Muscle layer of duodenum (tissue), 2 donors: Measurements from ENCODE around the gene MAGI1.

ENCODE experiments used
- H3K27ac ChIP-seq: one replicate; pipeline ENCODE4 v1.7.0; 2013; ENCODE audit warnings: mild to moderate bottlenecking, low read length
- H3K27me3 ChIP-seq: one replicate; pipeline ENCODE4 v1.7.0; 2013; ENCODE audit warnings: low read depth, mild to moderate bottlenecking, control low read depth, low read length
- H3K36me3 ChIP-seq, 2 donors: one replicate each; pipeline ENCODE4 v1.7.0; 2013; ENCODE audit warnings: low read length in 2 of 2, control low read depth in 1 of 2, mild to moderate bottlenecking in 1 of 2; ENCODE audit not compliant: insufficient read depth in 2 of 2, control insufficient read depth in 1 of 2
- H3K4me1 ChIP-seq, 2 donors: one replicate each; pipeline ENCODE4 v1.7.0; 2013; ENCODE audit warnings: low read length in 2 of 2, mild to moderate bottlenecking in 2 of 2, control low read depth in 1 of 2, moderate library complexity in 1 of 2; ENCODE audit not compliant: insufficient read depth in 2 of 2, control insufficient read depth in 1 of 2
- H3K4me3 ChIP-seq, 2 donors: one replicate each; pipeline ENCODE4 v1.7.0; 2013; ENCODE audit warnings: low read length in 2 of 2, low read depth in 1 of 2, mild to moderate bottlenecking in 1 of 2
- H3K9me3 ChIP-seq, 2 donors: one replicate each; pipeline ENCODE4 v1.7.0; 2013; ENCODE audit warnings: low read length in 2 of 2, control low read depth in 1 of 2, mild to moderate bottlenecking in 1 of 2; ENCODE audit not compliant: control insufficient read depth in 1 of 2
- donor health status: healthy.

MAGI1 gene

DNA sequence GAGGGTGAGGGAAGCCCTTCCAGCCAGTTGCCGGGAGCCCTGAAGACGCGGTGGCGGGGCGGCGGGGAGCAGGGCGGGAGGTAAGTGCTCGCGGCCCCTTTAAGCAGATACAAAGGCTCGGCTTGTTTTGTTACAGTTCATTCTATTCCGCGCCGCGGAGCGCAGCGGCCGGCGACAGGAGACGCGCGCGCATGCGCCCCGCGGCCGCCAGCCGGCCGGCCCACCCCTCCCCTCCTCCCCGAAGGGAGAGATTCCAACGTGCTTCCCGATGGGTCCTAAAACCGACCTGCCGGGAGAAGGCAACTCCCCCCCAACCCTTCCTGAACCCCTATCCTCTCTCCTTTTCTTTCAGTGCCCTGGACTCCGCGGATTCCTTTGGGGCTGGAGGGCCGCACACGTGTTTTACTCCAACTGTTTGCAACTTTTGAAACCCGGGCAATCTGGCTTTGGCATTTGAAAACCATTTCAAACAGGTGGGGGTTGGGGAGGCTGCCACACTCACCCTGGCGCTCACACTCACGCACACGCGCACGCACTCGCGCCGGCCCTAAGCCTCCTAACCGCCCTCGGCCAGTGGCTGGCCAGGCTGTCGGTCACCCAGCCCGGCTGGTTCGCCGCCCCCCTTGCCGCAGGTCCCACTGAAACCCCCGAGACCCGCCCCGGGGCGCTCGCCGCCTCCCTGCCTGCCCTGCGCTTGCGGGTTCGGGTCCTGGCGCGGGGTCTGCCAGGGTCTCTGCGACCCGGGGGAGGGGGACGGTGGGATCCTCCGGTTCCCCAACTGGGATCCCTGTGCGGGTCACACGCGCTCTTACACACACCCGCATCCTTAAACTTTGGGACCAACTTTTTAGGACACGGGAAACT is at the start of gene MAGI1:
MAGI1 (minus strand) TSS at position 193 of the 864 bp plus-strand sequence. CDS start 610 bp downstream, outside the sequence.
- H3K9me3 ChIP-seq: no peaks in the 10 kb centered on the region
- H3K4me1 ChIP-seq: peaks cover 0 to 13% of the 10 kb centered on the region in 2 donors
- peak within 1 kb of the TSS; percentile 73 to 77 for H3K4me3 ChIP-seq
- H3K27ac ChIP-seq: peak within 1 kb of the TSS; percentile 72
- H3K27me3 ChIP-seq: no peaks in the 10 kb centered on the region
- no peaks in the 10 kb centered on the region for H3K36me3 ChIP-seq

DNA sequence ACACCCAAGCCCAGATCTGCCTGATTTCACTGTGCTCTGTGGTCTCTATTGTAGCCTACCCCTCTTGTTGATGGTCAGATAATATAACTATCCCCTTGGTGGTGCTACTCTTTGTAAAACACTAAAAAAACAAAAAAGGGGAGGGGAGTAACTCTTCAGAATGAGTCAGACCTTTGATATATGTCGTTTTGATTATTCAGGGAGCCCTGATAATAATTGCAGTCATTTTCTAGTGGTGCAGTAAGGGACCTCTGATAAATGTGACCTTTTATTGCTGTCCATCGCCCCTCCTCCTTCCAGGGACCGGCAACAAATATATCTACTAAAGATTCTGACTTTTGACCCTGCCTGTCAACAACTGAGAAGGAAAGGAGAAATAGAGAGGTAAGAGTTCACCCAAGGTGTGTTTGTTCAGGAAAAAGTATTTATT is 45.1 kb upstream of the MAGI1 start:
- Histone ChIP-seq H3K4me3 (no peak overlapping the region), H3K27me3 (no peaks in the 10 kb centered on the region), H3K4me1 (no peaks in the 10 kb centered on the region), H3K36me3 (no peaks in the 10 kb centered on the region), H3K27ac (no peak overlapping the region), H3K9me3 (no peaks in the 10 kb centered on the region)

DNA sequence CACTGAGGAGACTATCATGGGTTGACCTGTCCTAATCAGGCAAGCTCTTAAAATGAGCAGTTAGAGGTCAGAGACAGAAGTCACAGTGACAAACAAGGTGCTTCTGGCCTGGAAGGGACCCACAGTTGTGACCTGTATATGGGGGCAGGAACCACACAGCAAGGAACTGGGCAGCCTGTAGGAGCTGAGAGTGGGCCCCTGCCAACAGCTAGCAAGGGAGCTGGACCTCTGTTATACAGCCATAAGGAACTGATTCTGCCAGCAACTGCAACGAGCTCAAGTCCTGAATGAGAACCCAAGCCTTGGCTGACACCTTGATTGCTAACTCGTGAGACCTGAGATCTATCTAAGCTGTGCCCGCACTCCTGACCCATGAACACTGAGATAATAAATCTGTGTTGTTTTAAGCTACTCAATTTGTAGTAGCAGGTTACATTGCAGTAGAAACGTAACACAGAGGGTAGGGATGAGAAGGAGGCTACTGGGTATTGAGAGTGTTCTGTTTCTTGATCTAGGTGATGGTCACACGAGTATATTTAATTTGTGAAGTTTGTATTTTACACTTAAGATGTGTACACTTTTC is 44.5 kb upstream of the MAGI1 start:
- no peaks in the 10 kb centered on the region for H3K27me3 ChIP-seq
- no peak overlapping the region for H3K27ac ChIP-seq
- H3K36me3 ChIP-seq: no peaks in the 10 kb centered on the region
- no peaks in the 10 kb centered on the region for H3K9me3 ChIP-seq
- no peaks in the 10 kb centered on the region for H3K4me1 ChIP-seq
- H3K4me3 ChIP-seq: no peak overlapping the region

DNA sequence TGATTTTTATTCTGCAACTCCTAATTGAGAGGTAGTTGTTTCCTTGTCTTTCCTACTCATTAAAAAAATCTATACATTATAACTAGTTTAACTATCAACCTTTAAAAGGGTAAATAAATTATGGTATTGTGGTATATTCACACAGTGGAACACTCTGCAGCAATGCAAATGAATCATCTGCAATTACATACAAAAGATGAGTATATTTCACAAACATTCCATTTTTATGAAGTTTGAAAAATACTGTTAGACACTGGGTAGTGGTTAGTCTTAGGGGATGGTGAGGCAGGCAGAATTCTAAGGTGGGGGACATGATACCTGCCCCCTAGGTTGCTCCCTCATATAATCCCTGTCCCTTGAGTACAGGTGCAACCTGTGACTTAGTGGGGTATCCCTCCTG is 44.0 kb upstream of the MAGI1 start:
- no peak overlapping the region for H3K27ac ChIP-seq
- no peaks in the 10 kb centered on the region for H3K36me3 ChIP-seq
- H3K4me3 ChIP-seq: no peak overlapping the region
- no peaks in the 10 kb centered on the region for H3K27me3 ChIP-seq
- H3K9me3 ChIP-seq: no peaks in the 10 kb centered on the region
- H3K4me1 ChIP-seq: no peaks in the 10 kb centered on the region

DNA sequence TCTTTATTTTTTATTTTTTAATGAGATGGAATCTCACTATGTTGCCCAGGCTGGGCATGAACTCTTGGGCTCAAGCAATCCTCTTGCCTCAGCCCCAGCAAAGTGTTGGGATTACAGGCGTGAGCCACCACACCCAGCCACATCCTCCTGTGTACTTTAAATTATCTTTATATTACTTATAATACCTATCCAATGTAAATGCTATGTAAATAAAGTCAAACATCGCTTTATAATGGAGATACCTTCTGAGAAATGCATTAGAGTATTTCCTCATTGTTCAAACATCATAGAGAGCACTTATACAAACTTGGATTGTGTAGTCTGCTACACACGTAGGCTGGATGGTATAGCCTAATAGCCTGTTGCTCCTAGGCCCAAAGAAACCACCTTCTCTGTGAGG is 41.4 kb upstream of the MAGI1 start:
- no peak overlapping the region for H3K27ac ChIP-seq
- no peaks in the 10 kb centered on the region for H3K36me3 ChIP-seq
- no peak overlapping the region for H3K4me3 ChIP-seq
- H3K27me3 ChIP-seq: no peaks in the 10 kb centered on the region
- no peaks in the 10 kb centered on the region for H3K9me3 ChIP-seq
- peaks cover 0 to 4% of the 10 kb centered on the region in 2 donors for H3K4me1 ChIP-seq

DNA sequence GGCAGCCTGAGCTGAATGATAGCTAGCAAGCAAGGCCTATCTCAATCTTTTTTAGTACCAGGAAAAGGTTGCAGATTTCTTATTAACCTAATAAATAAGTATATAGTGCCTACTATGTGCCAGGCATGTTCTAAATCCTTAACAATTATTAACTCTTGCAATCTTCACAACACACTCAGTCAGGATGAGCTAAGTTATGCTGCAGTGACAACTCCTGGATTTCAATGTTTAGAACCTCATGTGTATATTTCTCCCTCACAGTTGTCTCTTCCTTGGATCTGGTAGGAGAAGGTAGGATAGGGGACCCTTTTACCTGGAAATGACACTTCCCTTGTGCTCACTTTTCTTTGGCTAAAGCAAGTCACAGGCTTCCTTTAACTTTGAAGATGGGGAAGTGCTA is 39.3 kb upstream of the MAGI1 start:
- H3K27me3 ChIP-seq: no peaks in the 10 kb centered on the region
- no peaks in the 10 kb centered on the region for H3K36me3 ChIP-seq
- H3K4me1 ChIP-seq: peaks cover 0 to 4% of the 10 kb centered on the region in 2 donors
- H3K9me3 ChIP-seq: no peaks in the 10 kb centered on the region
- no peak overlapping the region for H3K27ac ChIP-seq
- H3K4me3 ChIP-seq: no peak overlapping the region

DNA sequence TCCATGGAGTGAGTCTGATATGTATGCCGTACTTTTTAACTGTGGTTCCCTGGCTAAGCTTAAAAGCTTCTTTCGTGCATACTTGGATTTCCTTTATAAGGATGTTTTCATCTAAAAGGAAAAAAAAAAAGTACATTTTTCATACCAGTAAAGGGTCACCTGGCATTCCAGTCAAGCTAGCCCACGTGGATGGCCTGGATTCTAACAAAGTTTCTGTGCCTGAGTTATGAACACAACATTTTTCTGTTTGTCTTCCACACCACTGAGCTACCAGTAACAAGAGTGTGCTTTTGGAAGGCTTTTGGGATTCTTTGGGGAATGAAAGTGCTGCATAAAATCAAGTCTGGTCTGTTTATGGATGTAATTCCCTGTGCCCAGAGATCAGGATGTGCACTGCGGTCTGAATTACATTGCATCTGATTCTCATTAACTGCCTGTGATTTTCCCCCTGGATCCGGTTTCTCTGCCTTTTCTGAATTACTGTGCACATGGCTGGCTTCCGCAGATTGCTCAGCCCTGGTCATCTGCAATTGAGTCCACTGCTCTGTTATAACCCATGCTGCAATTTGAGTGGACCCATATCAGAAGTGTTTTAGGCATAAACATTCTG is 38.2 kb upstream of the MAGI1 start:
- H3K4me3 ChIP-seq: no peak overlapping the region
- H3K36me3 ChIP-seq: no peaks in the 10 kb centered on the region
- H3K4me1 ChIP-seq: peaks cover 0 to 4% of the 10 kb centered on the region in 2 donors
- no peaks in the 10 kb centered on the region for H3K9me3 ChIP-seq
- no peaks in the 10 kb centered on the region for H3K27me3 ChIP-seq
- H3K27ac ChIP-seq: no peak overlapping the region

DNA sequence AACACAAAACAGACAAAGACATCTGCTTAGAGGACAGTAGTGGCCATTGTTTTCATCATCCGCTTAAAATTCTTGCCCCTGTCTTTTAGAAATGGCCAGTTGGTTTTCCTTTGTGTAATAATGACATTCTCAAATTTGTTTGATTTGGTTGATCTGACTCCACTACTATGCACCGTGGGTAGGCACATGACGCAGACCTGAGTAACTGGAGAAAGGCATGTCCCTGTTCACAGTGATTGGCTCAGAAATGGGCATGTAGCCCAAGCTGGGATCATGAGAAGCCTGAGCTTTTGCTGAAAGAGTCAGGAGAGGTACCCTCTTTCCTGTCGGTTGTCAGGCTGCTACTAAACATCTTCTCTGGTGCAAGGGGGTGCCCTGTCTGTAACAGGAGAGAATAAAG is 36.6 kb upstream of the MAGI1 start:
- H3K27me3 ChIP-seq: no peaks in the 10 kb centered on the region
- no peaks in the 10 kb centered on the region for H3K36me3 ChIP-seq
- no peak overlapping the region for H3K4me3 ChIP-seq
- no peaks in the 10 kb centered on the region for H3K9me3 ChIP-seq
- H3K27ac ChIP-seq: no peak overlapping the region
- H3K4me1 ChIP-seq: peaks cover 0 to 4% of the 10 kb centered on the region in 2 donors

DNA sequence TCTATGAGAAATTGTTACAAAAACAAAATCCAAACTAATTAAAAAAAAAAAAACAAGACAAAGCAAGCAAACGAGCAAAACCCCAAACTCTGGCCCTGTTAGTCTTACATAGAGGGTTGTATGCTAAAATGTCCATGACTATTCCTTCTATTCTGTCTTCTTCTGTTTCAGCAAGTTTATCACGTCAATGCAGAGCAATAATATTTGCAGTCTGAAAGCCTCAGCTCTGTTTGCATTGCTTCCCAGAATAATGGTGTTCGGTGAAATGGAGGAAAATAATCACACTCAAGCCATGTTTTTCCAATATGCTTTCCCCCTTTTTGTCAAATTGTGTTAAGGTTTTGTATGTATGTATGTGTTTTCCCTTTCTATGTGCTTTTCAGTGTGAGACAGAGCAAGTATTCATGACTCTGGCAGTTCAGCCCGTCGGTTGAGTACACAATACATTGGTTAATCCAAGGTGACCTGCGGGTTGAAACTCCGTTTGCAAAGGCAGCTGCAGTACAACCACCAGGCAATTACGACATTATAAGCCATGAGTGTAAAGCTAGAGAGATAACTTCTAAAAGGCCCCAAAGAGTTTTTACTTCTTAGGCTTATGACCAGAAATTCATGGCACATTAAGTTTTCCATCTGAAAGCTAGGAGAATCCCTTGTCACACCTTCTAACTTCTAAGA is 34.9 kb upstream of the MAGI1 start:
- H3K4me3 ChIP-seq: no peak overlapping the region
- H3K9me3 ChIP-seq: peaks cover 0 to 4% of the 10 kb centered on the region in 2 donors
- no peak overlapping the region for H3K27ac ChIP-seq
- no peaks in the 10 kb centered on the region for H3K27me3 ChIP-seq
- H3K36me3 ChIP-seq: no peaks in the 10 kb centered on the region
- peaks cover 0 to 4% of the 10 kb centered on the region in 2 donors for H3K4me1 ChIP-seq

DNA sequence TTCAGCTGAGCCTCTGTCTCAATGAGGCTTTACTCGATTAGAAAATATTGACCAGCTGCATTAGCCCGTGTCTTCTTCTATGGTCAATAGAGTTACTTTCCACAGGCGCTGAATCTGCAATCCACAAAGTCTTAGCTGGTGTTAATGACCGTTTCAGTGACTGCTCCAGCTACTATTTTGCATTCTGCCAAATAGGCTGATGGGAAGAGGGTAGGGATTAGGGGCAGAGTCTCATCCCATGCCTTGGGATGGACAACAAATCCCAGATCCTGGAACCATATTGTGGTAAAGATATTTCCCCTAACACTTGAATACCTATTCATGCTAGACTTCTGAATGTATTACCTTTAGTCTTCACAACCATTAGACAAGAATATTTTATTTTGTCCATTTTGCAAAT is 29.5 kb upstream of the MAGI1 start:
- Histone ChIP-seq H3K9me3 (peaks cover 0 to 4% of the 10 kb centered on the region in 2 donors), H3K4me1 (no peaks in the 10 kb centered on the region), H3K27ac (no peak overlapping the region), H3K36me3 (no peaks in the 10 kb centered on the region), H3K27me3 (no peaks in the 10 kb centered on the region), H3K4me3 (no peak overlapping the region)

DNA sequence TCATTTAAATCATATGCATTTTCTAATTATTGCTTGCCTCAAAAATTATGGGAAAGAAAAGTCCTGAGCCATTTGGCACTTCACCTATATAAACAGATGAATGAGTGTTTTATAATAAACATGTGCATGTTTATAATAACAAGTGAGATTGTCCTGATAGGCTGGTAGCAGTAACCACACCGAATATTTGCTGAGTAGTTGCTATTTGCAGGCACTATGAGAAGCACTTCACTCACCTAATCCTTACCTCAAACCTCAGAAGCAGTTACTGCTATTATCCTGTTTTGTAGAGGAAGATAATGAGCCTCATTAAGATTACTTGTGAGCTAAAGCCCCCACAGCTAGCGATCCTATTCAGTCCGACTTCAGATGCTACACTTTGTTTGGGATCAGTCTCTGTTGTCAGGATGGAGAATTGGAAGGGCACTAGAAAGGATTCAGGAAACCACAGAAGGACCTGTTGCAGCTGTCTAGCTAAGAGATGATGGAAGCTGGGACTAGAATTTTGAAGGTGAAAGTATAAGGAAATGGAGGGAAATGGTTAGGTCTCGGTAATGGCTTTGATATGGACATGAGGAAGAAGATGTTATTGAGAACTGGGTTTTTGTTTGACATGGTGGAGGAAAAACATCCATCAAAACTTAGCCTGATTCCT is 28.4 kb upstream of the MAGI1 start:
- H3K27me3 ChIP-seq: no peaks in the 10 kb centered on the region

More for the DNA sequence above, 28.4 kb upstream of the MAGI1 start:
- H3K4me1 ChIP-seq: no peaks in the 10 kb centered on the region
- no peak overlapping the region for H3K4me3 ChIP-seq
- no peaks in the 10 kb centered on the region for H3K36me3 ChIP-seq
- peaks cover 0 to 4% of the 10 kb centered on the region in 2 donors for H3K9me3 ChIP-seq
- no peak overlapping the region for H3K27ac ChIP-seq
